ENCODE results near the gene ARMCX5.

Gene ARMCX5

GRCh38 chrX:102599084-102599950 is at the start of gene ARMCX5:
ARMCX5 (plus strand) TSS chrX:102599515; CDS start chrX:102602142, 2,627 bp downstream.
- TF ChIP-seq, protein P1, sequence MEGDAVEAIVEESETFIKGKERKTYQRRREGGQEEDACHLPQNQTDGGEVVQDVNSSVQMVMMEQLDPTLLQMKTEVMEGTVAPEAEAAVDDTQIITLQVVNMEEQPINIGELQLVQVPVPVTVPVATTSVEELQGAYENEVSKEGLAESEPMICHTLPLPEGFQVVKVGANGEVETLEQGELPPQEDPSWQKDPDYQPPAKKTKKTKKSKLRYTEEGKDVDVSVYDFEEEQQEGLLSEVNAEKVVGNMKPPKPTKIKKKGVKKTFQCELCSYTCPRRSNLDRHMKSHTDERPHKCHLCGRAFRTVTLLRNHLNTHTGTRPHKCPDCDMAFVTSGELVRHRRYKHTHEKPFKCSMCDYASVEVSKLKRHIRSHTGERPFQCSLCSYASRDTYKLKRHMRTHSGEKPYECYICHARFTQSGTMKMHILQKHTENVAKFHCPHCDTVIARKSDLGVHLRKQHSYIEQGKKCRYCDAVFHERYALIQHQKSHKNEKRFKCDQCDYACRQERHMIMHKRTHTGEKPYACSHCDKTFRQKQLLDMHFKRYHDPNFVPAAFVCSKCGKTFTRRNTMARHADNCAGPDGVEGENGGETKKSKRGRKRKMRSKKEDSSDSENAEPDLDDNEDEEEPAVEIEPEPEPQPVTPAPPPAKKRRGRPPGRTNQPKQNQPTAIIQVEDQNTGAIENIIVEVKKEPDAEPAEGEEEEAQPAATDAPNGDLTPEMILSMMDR (conservative IDR thresholded peaks at IDR 0.05) = no peak
- H3K27ac ChIP-seq = peak within 1 kb of the TSS; percentile 64

- H3K27ac ChIP-seq = no peak overlapping the region
- TF ChIP-seq, protein P1 (conservative IDR thresholded peaks at IDR 0.05) = no peak
These were observed 40.7 kb upstream of the ARMCX5 start for GRCh38 chrX:102558607-102559006.

- TF ChIP-seq, protein P1 (conservative IDR thresholded peaks at IDR 0.05) = no peak
- H3K27ac ChIP-seq = no peak overlapping the region
These were observed 38.8 kb upstream of the ARMCX5 start for GRCh38 chrX:102560423-102561068.

DNA sequence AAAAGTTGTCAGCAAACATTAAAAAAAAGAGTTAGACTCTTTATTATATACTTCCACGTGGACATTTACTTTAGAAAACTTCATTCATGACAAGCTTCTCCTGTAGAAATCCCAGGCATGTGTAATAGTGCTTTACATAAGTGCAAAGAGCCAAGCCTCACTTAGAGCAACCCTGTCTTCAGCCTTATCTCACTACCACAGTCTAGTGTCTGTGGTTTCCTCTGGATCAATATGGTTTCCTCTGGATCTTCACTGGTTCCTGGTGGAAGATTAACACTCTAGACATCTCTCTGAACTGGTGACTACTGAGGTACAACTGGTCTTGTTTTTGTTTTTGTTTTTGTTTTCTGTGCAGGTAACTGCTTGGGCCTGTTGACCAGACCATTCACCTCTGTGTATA is 18.4 kb upstream of the ARMCX5 start:
- no peak overlapping the region for H3K27ac ChIP-seq
- TF ChIP-seq, protein P1 (conservative IDR thresholded peaks at IDR 0.05) = no peak

DNA sequence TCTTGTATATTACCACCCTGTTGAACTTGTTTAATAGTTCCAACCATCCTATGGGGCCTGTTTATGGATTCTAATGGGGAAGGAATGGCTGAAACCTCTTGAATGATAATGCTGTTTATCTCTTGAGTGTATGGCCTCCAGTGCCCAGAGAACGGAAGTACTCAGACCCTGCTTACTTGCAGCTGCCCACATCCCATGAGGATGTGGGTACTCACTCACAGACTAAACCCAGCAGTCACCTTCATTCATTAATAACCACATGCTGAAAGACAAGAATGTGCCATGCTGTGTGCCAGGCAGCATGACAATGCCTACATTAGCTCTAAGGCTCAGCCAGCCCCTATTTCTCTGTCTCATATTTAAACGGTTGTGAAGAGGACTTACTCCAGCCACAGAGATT is 5.9 kb upstream of the ARMCX5 start:
- TF ChIP-seq, protein P1 (conservative IDR thresholded peaks at IDR 0.05) = no peak
- H3K27ac ChIP-seq = no peak overlapping the region

DNA sequence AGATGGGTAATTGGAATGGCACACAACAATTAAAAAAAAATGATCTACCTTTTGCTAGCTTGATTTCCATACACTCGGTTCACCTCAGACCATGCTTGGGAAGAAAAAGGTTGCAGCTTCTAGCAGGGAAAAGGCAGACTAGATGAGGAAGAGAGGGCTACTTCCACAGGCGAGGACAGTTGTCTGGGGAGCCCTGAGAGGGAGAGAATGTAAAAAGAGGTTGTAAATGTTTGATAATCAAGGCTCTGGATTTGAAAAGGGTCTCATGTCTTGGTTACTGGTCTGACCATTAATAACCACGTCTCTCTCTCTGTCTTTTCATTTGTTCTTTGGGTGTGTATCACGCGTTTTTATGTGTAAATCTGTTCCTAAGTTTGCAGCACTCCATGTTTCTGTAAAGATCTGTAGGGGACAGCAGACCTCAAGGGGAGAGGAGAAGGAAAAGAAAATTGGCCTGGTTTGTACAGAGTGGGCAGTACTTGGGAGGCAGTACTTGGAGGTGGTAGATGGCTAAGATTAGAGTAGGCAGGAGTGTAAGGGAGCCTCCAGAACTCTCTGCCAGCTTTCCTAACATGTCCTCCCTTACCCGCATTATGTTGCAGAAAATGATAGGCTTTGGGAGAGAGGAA is 750 bp downstream of the ARMCX5 start:
- TF ChIP-seq, protein P1 (conservative IDR thresholded peaks at IDR 0.05) = no peak
- H3K27ac ChIP-seq = peak overlapping the region; percentile 64

- TF ChIP-seq, protein P1 (conservative IDR thresholded peaks at IDR 0.05) = no peak
- H3K27ac ChIP-seq = no peak overlapping the region
These were observed 5.0 kb downstream of the ARMCX5 start for GRCh38 chrX:102604327-102604726.
